Stimulated activated CD8-positive, alpha-beta memory T cell treated with anti-CD3 and anti-CD28 coated beads, Interleukin-2, amount 100 ng/mL, for 1 hour (primary cell): ENCODE results near the gene PRSS22.
A peak's percentile ranks its signal among the peaks of the same experiment; 100 is the strongest.

Source experiments
- DNase-seq, 2 donors: peaks; one replicate each; pipeline ENCODE4 v3.0.0-alpha.2; 2020; ENCODE audit warnings: low read depth in 2 of 2

PRSS22 gene

GRCh38 chr16:2816751-2817339 is 41.1 kb downstream of the PRSS22 start, which contains the start of gene PRSS21:
TSS of gene PRSS21 (plus strand) at chr16:2817237. CDS start at chr16:2817269, 32 bp downstream.
- DNase-seq, result peak in 1 of 2 donors; percentile 8

- no peak for DNase-seq
Measured at GRCh38 chr16:2815299-2815771, 42.6 kb downstream of the PRSS22 start.

GRCh38 chr16:2814551-2815298 is 43.2 kb downstream of the PRSS22 start:
- no peak for DNase-seq

- DNase-seq, result no peak
Measured at GRCh38 chr16:2813771-2814221, 44.2 kb downstream of the PRSS22 start.

GRCh38 chr16:2811703-2812471 is 46.1 kb downstream of the PRSS22 start:
- no peak for DNase-seq

- no peak for DNase-seq
Measured at GRCh38 chr16:2810651-2811050, 47.3 kb downstream of the PRSS22 start.

- DNase-seq, result no peak
Measured at GRCh38 chr16:2809149-2809760, 48.7 kb downstream of the PRSS22 start.

- DNase-seq, result no peak
Measured at GRCh38 chr16:2808181-2808580, 49.8 kb downstream of the PRSS22 start.

GRCh38 chr16:2806286-2806685 is 51.7 kb downstream of the PRSS22 start:
- DNase-seq, result no peak

GRCh38 chr16:2804728-2805127 is 53.2 kb downstream of the PRSS22 start:
- no peak for DNase-seq

- no peak for DNase-seq
Measured at GRCh38 chr16:2803545-2804195, 54.3 kb downstream of the PRSS22 start.
